ENCODE measurements around the gene NDUFS7. TPM values are rescaled to one million over a fixed set of nuclear protein-coding genes. Genes with fewer than 3 reads are reported as not detected.
A peak's percentile ranks its signal among the peaks of the same experiment; 100 is the strongest.

The NDUFS7 gene
- total RNA-seq, 2 donors from 2014 or later, result 147 to 202 TPM

GRCh38 chr19:1379961-1380489 is 3.7 kb upstream of the NDUFS7 start:
- H3K36me3 ChIP-seq, result no peaks in the 10 kb centered on the region
- DNase-seq (ENCODE audit: low spot score), result no peak
- H3K4me3 ChIP-seq, result no peak overlapping the region
- no peaks in the 10 kb centered on the region for H3K27me3 ChIP-seq (replicated peaks; ENCODE audit: insufficient read depth)
- no peak overlapping the region for H3K27ac ChIP-seq
- intact Hi-C loops (cut with DNase I), result no loop called here
- H3K4me1 ChIP-seq (replicated peaks), result peaks cover 6% of the 10 kb centered on the region
- TF ChIP-seq POLR2AphosphoS5 (IDR thresholded peaks at IDR 0.05) (no peak), CTCF (IDR thresholded peaks at IDR 0.05) (no peak), POLR2A (IDR thresholded peaks at IDR 0.05) (no peak)
- WGBS, result 71% methylated on average over 12 of the region's 12 CpGs
- no peaks in the 10 kb centered on the region for H3K9me3 ChIP-seq

- Histone ChIP-seq H3K4me3 (no peak overlapping the region), H3K27ac (no peak overlapping the region), H3K27me3 (replicated peaks; ENCODE audit: insufficient read depth) (no peaks in the 10 kb centered on the region), H3K36me3 (no peaks in the 10 kb centered on the region), H3K4me1 (replicated peaks) (peaks cover 9% of the 10 kb centered on the region), H3K9me3 (no peaks in the 10 kb centered on the region)
- TF ChIP-seq POLR2AphosphoS5 (IDR thresholded peaks at IDR 0.05) (no peak), POLR2A (IDR thresholded peaks at IDR 0.05) (no peak), CTCF (IDR thresholded peaks at IDR 0.05) (no peak)
- 86% methylated on average over 3 of the region's 3 CpGs for WGBS
- intact Hi-C loops (cut with DNase I), result no loop called here
- no peak for DNase-seq (ENCODE audit: low spot score)
Observed at GRCh38 chr19:1382250-1382649, 1.5 kb upstream of the NDUFS7 start.

GRCh38 chr19:1383017-1383311 is 743 bp upstream of the NDUFS7 start:
- Histone ChIP-seq H3K36me3 (no peaks in the 10 kb centered on the region), H3K27me3 (replicated peaks; ENCODE audit: insufficient read depth) (no peaks in the 10 kb centered on the region), H3K4me3 (no peak overlapping the region), H3K9me3 (no peaks in the 10 kb centered on the region), H3K27ac (no peak overlapping the region), H3K4me1 (replicated peaks) (peaks cover 9% of the 10 kb centered on the region)
- intact Hi-C loops (cut with DNase I), result no loop called here
- WGBS, result 21% methylated on average over 9 of the region's 9 CpGs
- TF ChIP-seq CTCF (IDR thresholded peaks at IDR 0.05) (no peak), POLR2AphosphoS5 (IDR thresholded peaks at IDR 0.05) (no peak), POLR2A (IDR thresholded peaks at IDR 0.05) (no peak)
- DNase-seq (ENCODE audit: low spot score), result no peak

GRCh38 chr19:1384085-1384462 is 367 bp downstream of the NDUFS7 start:
- TF ChIP-seq POLR2AphosphoS5 (IDR thresholded peaks at IDR 0.05) (no peak), POLR2A (IDR thresholded peaks at IDR 0.05) (no peak), CTCF (IDR thresholded peaks at IDR 0.05) (no peak)
- Histone ChIP-seq H3K36me3 (no peaks in the 10 kb centered on the region), H3K27ac (peak overlapping the region; percentile 82 to 87), H3K27me3 (replicated peaks; ENCODE audit: insufficient read depth) (no peaks in the 10 kb centered on the region), H3K4me3 (peak overlapping the region; percentile 87 to 97), H3K9me3 (no peaks in the 10 kb centered on the region), H3K4me1 (replicated peaks) (peaks cover 9% of the 10 kb centered on the region)
- under 1% methylated on average over 18 of the region's 23 CpGs for whole genome bisulfite sequencing
- intact Hi-C loops (cut with DNase I), result no loop called here
- no peak for DNase-seq (ENCODE audit: low spot score)

- intact Hi-C loops (cut with DNase I), result no loop called here
- TF ChIP-seq CTCF (IDR thresholded peaks at IDR 0.05), result no peak
- H3K36me3 ChIP-seq, result no peaks in the 10 kb centered on the region
- no peaks in the 10 kb centered on the region for H3K9me3 ChIP-seq
- DNase-seq (ENCODE audit: low spot score), result no peak
- peak overlapping the region; percentile 87 to 97 for H3K4me3 ChIP-seq
- no peaks in the 10 kb centered on the region for H3K27me3 ChIP-seq (replicated peaks; ENCODE audit: insufficient read depth)
- 32% methylated on average over 17 of the region's 17 CpGs for WGBS
- peaks cover 9% of the 10 kb centered on the region for H3K4me1 ChIP-seq (replicated peaks)
- peak overlapping the region; percentile 82 to 87 for H3K27ac ChIP-seq
Observed at GRCh38 chr19:1384478-1385110, 887 bp downstream of the NDUFS7 start.

Measured in prostate gland (tissue), 2 donors.